GM19372 (cell line): ENCODE results near the gene ZFYVE21.
"Not testable (repeated sequence)": the region's sequence is repeated elsewhere in the genome, so short reads cannot be mapped to it uniquely, and the experiment has no call there.

Source experiments
- ATAC-seq: cut with Tn5 transposase; IDR thresholded peaks from one replicate; pipeline ENCODE4 v1.9.1; 2021; ENCODE audit warnings: mild to moderate bottlenecking, low read depth, moderate library complexity; ENCODE audit not compliant: unreplicated experiment

Gene ZFYVE21

DNA sequence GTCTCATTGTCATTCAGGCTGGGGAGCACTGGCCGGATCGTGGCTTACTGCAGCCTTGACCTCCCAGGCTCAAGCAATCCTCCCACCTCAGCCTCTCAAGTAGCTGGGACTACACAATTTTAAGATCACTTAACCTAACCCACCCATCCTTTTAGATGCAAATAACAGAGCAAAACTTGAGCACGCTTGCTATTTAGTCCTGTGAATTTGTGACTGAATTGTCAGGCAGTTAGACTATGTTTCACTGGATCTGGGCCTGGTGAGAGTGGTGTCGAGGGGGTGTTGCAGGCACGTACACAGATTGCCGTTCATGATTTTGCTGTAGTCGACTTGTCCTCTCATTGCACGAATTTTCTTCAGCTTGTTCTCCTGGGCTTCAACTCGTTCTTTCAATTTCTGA is 38.2 kb downstream of the ZFYVE21 start:
- no peak for ATAC-seq

DNA sequence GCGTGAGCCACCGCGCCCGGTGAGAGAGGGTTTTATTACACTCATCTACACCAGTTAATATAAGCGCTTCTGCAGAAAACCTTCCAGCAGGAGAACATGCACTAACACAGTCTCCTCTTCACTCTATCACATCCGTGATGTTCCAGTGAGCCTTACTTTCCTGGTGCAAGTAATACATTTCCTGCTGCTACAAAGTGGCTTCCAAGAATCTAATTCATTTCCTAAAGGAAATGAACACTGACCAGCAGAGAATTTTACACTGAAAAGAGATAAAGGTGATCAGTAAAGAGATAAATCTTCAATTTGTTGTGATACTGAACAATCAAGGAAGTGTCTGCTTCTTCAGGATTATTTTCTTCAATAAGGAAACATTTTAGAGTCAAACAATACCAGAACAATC is 39.5 kb downstream of the ZFYVE21 start:
- ATAC-seq, result no peak

DNA sequence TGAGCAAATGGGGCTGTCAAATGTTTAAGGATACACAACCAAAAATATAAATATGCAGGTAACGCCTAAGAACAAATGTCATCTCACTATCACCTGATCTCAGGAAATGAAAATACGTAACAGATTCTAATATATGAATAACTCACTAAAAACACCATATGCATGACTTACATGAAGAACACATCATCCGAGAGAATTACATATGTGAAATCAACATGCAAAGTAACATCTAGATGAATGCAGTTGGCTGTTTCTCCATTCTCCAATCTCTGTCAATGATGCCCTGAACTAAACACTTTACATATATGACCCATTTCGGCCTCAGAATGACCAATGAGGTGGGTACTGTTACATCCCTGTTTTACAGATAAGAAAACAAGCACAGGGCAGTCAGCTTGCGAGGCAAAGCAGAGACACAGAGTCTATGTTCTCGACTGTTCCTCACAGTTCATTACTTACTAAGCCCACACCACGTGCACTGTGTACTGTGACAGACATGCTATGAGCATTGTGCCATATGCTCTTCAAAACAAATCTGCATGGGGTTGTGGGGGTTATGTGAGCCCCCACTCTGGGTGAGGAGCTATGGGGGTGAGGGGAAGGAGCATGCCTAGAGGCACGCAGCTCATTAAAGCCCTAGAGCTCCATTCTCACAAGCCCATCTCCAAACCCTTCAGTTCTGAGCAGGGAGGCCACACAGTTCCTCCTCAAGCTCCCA is 42.6 kb downstream of the ZFYVE21 start:
- ATAC-seq, result no peak

DNA sequence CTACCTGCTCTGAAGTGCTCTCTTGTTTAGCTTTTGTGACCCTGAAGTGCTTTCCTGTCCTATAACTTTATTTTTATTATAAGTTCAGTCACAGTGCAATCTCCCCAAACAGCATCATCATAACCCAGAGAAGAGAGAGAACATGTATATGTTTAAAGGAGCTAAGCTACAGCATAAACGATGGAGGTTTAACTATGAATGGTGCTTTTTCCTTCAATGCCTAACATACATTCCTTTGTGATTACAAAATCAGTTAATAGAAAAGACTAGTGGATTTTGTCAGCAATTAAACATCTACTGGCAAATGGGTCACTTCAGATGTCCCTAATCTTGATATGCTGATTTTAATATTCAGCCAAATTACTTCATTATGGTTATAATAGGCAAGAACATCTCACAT is 46.4 kb downstream of the ZFYVE21 start:
- ATAC-seq, result no peak

DNA sequence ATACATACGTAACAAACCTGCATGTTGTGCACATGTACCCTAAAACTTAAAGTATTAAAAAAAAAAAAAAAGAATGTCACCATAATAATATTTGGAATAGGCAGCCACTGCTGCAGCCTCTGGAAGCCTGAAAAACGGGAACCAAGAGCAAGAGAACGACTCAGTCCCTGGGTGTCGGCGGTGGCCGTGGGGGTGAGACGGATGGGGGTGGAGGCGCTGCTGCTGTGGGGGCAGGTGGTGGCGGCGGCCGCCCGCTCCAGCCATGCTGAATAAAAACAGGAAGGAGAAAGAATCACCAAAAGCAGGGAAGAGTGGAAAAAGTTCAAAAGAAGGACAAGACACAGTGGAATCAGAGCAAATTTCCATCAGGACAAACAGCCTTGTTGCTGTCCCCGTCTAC is 46.9 kb downstream of the ZFYVE21 start:
- no peak for ATAC-seq

DNA sequence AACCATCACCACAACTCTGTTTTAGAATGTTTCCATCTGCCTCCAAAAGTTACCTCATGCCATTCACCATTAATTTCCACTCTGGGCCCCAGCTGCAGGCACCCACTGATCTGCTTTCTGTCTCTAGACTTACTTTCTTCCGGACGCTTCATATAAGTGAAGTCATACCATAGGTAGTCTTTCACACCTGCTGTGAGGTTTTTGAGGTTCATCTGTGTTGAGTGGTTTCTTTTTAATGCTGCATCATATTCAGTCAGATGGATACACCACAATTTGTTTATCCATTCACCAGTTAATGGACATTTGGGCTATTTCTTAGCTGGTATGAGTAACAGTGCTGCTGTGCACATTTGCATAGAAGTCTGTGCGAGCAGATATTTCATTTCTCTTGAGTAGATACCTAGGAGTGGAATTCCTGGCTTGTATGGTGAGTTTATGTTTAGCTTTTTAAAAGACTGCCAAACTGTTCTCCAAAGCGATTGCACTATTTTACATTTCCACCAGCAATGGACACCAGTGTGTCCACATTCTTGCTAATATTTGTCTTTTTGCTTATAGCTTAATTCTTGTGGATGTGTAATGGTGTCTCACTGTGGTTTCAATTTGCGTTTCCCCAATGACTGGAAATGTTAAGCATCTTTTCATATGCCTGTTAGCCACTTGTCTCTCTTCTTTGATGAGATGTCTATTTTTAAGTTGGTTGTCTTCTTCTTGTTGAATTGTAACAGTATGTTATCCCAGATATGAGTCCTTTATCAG is 48.3 kb downstream of the ZFYVE21 start:
- ATAC-seq, result peak; percentile 65

DNA sequence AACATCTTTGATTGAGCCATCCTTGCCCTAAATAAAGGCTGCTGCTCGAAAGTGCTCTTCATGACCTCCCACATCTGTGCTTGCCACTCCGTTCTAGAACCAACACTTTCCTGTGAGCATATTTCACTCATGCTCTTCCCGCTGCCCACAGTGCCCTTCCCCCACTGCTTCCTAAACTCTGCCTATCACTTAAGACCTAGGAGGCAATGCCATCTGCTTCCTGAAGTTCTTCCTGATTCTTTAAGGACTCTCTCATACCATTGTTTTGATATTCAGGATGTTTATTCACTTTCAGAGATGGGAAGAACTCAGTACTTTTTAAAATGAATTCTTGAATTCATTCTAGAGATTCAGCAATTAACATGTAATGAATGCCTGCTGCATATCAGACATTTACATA is 49.9 kb downstream of the ZFYVE21 start:
- no peak for ATAC-seq

DNA sequence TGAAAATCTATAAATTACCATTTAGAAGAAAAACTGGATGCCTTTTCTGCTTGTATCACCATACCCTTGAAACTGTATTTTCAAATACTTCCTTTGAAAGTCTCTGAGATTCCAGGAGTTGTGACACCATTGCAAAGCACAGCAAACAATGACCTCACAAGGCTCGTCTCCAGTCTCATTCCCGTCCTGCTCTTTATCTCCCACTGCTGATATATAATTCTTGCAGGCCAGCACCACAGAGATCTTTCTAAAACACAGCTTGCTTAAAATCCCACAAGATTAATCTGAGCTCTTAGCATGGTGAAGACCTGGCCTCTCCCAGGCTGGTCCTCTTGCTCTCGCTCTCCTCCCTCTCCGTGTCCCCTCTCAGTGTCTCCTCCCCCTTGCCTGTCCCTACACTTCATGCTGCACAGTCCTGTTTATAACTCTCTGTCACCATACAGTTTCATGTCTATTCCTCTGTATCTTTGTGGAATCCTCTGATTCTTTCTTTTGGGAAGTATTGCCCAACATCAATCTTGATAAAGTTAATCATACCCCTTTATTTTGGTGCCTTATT is 51.8 kb downstream of the ZFYVE21 start:
- no peak for ATAC-seq

DNA sequence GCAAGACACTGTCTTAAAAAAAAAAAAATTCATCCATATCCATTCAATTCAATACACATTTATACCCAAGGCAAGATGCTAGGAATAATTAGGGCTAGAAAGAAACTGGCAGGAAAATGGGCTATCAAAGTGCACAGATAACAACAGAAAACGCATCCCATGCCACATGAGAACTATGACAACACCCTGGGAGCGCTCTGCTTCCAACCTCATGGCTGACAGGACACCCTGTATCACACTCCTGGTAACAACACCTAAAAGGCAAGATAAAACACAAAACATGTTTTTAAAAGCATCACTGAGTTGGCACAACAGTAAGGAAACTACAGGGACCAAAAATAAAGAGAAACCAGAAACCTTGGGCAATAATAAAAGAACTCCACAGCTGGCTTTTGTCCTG is 54.9 kb downstream of the ZFYVE21 start:
- no peak for ATAC-seq

DNA sequence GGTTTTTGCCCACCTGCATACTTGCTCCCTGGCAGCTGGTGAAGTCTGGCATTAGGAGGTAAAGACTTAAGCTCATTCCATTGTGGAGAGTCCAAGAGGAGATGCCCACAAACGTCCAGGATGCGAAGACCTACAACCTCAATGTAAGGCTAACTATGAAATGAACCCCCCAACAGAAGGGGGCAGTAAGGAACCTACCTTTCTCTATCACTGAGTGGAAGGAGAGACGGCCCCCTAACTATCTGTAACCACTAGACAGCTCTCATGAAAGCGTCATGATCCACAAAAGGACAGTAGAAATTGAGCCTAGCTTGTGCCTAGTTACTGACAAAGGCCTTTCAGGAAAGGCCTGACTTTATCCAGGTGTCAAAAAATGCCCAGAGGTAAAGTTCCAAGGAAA is 55.3 kb downstream of the ZFYVE21 start:
- ATAC-seq, result no peak

DNA sequence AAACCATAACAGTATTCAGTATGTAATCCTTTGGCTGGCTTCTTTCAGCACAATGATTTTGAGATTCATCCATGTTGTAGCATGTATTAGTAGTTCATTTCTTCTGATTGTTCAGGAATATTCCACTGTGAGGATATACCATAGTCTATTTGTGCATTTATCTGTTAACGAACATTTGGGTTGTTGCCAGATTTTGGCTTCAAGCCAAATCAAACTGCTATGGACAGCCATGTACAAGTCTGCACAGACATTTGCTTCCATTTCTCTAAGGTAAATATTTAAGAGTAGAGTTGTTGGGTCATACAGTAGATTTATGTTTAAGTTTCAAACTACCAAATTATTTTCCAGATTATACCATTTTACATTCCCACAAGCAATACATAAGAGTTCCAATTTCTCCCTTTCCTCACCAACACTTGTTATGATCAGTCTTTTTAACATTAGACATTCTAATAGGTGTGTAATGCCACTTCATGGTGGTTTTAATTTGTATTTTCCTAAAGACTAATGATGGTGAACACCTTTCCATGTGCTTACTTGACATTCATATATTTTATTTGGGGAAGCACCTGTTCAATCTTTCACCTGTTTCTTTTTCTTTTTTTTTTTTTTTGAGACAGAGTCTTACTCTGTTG is 56.6 kb downstream of the ZFYVE21 start:
- ATAC-seq, result no peak

DNA sequence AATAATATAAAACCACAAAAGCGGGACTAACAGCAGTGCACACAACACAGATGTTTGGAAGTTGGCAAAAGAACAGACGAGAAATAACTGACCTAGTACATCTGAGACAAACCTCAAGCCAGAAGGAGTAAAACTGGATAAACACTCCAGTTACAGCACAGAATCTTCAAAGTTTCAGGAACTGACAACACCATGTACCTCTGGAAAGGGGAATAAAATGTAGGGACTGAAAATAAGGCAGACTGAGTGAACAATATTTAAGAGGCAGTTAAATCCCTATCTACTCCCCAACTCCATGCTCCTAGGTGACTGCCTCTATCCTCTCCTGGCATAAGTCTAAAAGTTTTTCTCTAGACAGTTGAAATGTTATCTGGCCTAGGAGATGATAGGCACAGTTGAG is 57.9 kb downstream of the ZFYVE21 start:
- no peak for ATAC-seq

DNA sequence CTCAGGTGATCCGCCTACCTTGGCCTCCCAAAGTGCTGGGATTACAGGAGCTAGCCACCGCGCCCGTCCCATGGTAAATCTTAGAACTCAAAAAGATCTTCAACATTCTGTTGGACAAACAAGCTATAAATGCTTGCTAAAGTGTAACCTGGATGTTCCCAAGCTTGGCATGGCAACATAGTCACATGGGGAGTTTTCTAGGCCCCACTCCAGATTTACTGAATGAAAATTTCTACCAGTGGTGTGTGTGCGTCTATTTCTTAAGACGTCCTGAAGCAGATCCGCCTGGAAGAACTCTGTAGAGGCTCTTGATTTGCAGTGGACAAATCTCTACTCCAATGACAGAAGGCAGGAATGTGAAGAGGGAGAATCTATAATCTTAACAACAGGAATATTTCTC is 59.9 kb downstream of the ZFYVE21 start:
- ATAC-seq, result no peak

DNA sequence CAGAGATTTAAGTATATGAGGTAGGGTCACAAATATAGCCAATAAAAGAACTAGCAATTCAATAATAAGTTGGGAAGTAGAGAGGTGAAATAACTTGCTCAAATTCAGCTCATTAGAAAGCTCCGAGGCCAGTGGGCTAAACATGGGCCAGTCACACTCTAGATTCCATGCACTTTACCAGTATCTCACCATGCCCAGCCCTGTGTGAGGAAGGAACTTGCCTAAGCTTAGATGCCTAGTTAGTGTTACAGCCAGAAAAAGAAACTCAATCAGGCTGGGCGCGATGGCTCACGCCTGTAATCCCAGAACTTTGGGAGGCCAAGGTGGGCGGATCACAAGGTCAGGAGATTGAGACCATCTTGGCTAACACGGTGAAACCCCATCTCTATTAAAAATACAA is 60.7 kb downstream of the ZFYVE21 start:
- not testable (repeated sequence) for ATAC-seq

DNA sequence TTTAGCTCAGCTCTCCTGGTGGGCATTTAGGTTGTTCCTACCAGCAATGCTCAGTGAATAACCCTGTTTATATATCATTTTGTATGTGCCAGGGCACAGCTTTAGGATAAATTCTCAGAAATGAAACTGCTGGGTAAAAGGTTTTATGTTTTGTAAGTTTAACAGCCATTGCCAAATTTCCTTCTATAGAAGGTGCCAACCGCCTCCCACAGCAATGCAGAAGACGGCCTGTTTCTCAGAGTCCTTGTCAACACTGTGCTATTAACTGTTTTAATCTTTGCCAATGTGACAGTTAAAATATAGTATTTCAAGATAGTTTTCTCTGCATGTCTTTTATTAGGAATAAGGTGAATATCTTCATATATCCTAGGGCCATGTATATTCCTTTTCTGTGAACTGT is 66.8 kb downstream of the ZFYVE21 start:
- no peak for ATAC-seq
